HEK293 (cell line): Measurements from ENCODE around the gene P3H4.

Experiments used
- CTCF ChIA-PET: fragments of 350-600 bp; formaldehyde crosslinking; extraction: SDS; loops from one replicate; lab custom pipeline; 2021; ENCODE audit warnings: antibody characterized with exemption; lab: Yijun Ruan, JAX
- POLR2A ChIA-PET: fragments of 300-600 bp; formaldehyde crosslinking; extraction: SDS; loops from one replicate; lab custom pipeline; 2020; ENCODE audit warnings: antibody characterized with exemption, inconsistent platforms; lab: Yijun Ruan, JAX
- H3K27ac ChIP-seq: fragments of 200-500 bp; sonication (Bioruptor generic); 2 replicates; pipeline ENCODE4 v1.5.1; 2014; ENCODE audit warnings: low read depth, low read length, control low read depth, inconsistent platforms; ENCODE audit errors: extremely low read depth
- H3K36me3 ChIP-seq, 2 experiments: fragments of 200-500 bp in 1 of 2; sonication (Bioruptor generic) in 1 of 2; 1 replicate in 1 of 2; 2 replicates in 1 of 2; pipeline ENCODE4 v1.5.1; 2014 to 2017; ENCODE audit warnings: inconsistent platforms in 2 of 2, low read length in 2 of 2; ENCODE audit not compliant: control insufficient read depth in 2 of 2, insufficient read depth in 1 of 2
- H3K4me1 ChIP-seq: fragments of 200-500 bp; sonication (Bioruptor generic); 2 replicates; pipeline ENCODE4 v1.5.1; 2014; ENCODE audit warnings: mild to moderate bottlenecking, low read length, inconsistent platforms; ENCODE audit not compliant: control insufficient read depth, insufficient read depth
- H3K4me3 ChIP-seq: 2 replicates; pipeline ENCODE4 v1.5.1; 2011; ENCODE audit warnings: low read depth, mild to moderate bottlenecking, control low read depth, low read length, moderate library complexity
- H3K9me3 ChIP-seq: fragments of 200-500 bp; sonication (Bioruptor generic); 2 replicates; pipeline ENCODE4 v1.5.1; 2014; ENCODE audit warnings: low read depth, low read length, inconsistent platforms; ENCODE audit not compliant: control insufficient read depth, insufficient read depth
- EGR2 ChIP-seq: fragments of 450-650 bp; formaldehyde crosslinking; IDR thresholded peaks from 2 replicates; pipeline ENCODE4 v1.5.1; 2016; ENCODE audit warnings: low read depth, missing biosample characterization, missing genetic modification characterization
- GLIS2 ChIP-seq: fragments of 450-650 bp; formaldehyde crosslinking; IDR thresholded peaks from 2 replicates; pipeline ENCODE4 v1.5.1; 2016; ENCODE audit warnings: missing biosample characterization, missing genetic modification characterization
- KLF8 ChIP-seq: fragments of 450-650 bp; formaldehyde crosslinking; IDR thresholded peaks from 2 replicates; pipeline ENCODE4 v1.5.1; 2016; ENCODE audit warnings: missing biosample characterization, missing genetic modification characterization
- OSR2 ChIP-seq: fragments of 450-650 bp; formaldehyde crosslinking; IDR thresholded peaks from 2 replicates; pipeline ENCODE4 v1.5.1; 2016; ENCODE audit warnings: missing biosample characterization, missing genetic modification characterization
- PRDM10 ChIP-seq: fragments of 450-650 bp; formaldehyde crosslinking; IDR thresholded peaks from 2 replicates; pipeline ENCODE4 v1.5.1; 2016; ENCODE audit warnings: missing biosample characterization, missing genetic modification characterization
- SCRT2 ChIP-seq: fragments of 450-650 bp; formaldehyde crosslinking; IDR thresholded peaks from 2 replicates; pipeline ENCODE4 v1.5.1; 2016; ENCODE audit warnings: missing biosample characterization, missing genetic modification characterization
- SP2 ChIP-seq: fragments of 450-650 bp; formaldehyde crosslinking; IDR thresholded peaks from 2 replicates; pipeline ENCODE4 v1.5.1; 2016; ENCODE audit warnings: missing biosample characterization, missing genetic modification characterization
- SP3 ChIP-seq: fragments of 450-650 bp; formaldehyde crosslinking; IDR thresholded peaks from 2 replicates; pipeline ENCODE4 v1.5.1; 2016; ENCODE audit warnings: missing biosample characterization, missing genetic modification characterization
- ZBTB17 ChIP-seq: fragments of 450-650 bp; formaldehyde crosslinking; IDR thresholded peaks from 2 replicates; pipeline ENCODE4 v1.5.1; 2016; ENCODE audit warnings: missing biosample characterization, missing genetic modification characterization
- ZBTB20 ChIP-seq: fragments of 450-650 bp; formaldehyde crosslinking; IDR thresholded peaks from 2 replicates; pipeline ENCODE4 v1.5.1; 2016; ENCODE audit warnings: missing biosample characterization, missing genetic modification characterization
- ZBTB7A ChIP-seq: fragments of 450-650 bp; formaldehyde crosslinking; IDR thresholded peaks from 2 replicates; pipeline ENCODE4 v1.5.1; 2016; ENCODE audit warnings: low read depth, missing biosample characterization, missing genetic modification characterization
- ZNF341 ChIP-seq: fragments of 450-650 bp; formaldehyde crosslinking; IDR thresholded peaks from 2 replicates; pipeline ENCODE4; 2016; ENCODE audit warnings: low read depth, missing biosample characterization, missing genetic modification characterization
- ZNF366 ChIP-seq: fragments of 450-650 bp; formaldehyde crosslinking; conservative IDR thresholded peaks from 2 replicates; pipeline ENCODE4 v1.5.1; 2016; ENCODE audit warnings: missing biosample characterization, missing genetic modification characterization
- ZNF426 ChIP-seq: fragments of 450-650 bp; formaldehyde crosslinking; IDR thresholded peaks from 2 replicates; pipeline ENCODE4 v1.5.1; 2017; ENCODE audit warnings: missing biosample characterization, missing genetic modification characterization, mild to moderate bottlenecking, inconsistent platforms, moderate library complexity
- ZNF600 ChIP-seq: fragments of 450-650 bp; formaldehyde crosslinking; IDR thresholded peaks from 2 replicates; pipeline ENCODE4 v1.5.1; 2016; ENCODE audit warnings: missing biosample characterization, missing genetic modification characterization
- ZNF626 ChIP-seq: fragments of 450-650 bp; sonication (Bioruptor Pico); formaldehyde crosslinking; IDR thresholded peaks from 2 replicates; pipeline ENCODE4 v1.5.1; 2018; ENCODE audit warnings: missing biosample characterization, missing genetic modification characterization, inconsistent platforms
- ZNF639 ChIP-seq: fragments of 450-650 bp; formaldehyde crosslinking; IDR thresholded peaks from 2 replicates; pipeline ENCODE4 v1.5.1; 2016; ENCODE audit warnings: missing biosample characterization, missing genetic modification characterization
- ZNF664 ChIP-seq: fragments of 450-650 bp; formaldehyde crosslinking; IDR thresholded peaks from 2 replicates; pipeline ENCODE4 v1.5.1; 2016; ENCODE audit warnings: missing biosample characterization, missing genetic modification characterization
- ZSCAN30 ChIP-seq: fragments of 450-650 bp; IDR thresholded peaks from 2 replicates; pipeline ENCODE4 v1.5.1; 2018; ENCODE audit warnings: missing biosample characterization, mild to moderate bottlenecking, missing genetic modification characterization, moderate library complexity
- ZXDB ChIP-seq: fragments of 450-650 bp; formaldehyde crosslinking; IDR thresholded peaks from 2 replicates; pipeline ENCODE4 v1.5.1; 2016; ENCODE audit warnings: missing biosample characterization, missing genetic modification characterization
- TF ChIP-seq, protein P1 (sequence below): fragments of 450-650 bp; formaldehyde crosslinking; IDR thresholded peaks from 2 replicates; pipeline ENCODE4 v1.5.1; 2016; ENCODE audit warnings: missing biosample characterization, missing genetic modification characterization
- TF ChIP-seq, protein P2 (sequence below): fragments of 450-650 bp; formaldehyde crosslinking; IDR thresholded peaks from 2 replicates; pipeline ENCODE4 v1.5.1; 2016; ENCODE audit warnings: missing biosample characterization, missing genetic modification characterization

Gene P3H4

DNA sequence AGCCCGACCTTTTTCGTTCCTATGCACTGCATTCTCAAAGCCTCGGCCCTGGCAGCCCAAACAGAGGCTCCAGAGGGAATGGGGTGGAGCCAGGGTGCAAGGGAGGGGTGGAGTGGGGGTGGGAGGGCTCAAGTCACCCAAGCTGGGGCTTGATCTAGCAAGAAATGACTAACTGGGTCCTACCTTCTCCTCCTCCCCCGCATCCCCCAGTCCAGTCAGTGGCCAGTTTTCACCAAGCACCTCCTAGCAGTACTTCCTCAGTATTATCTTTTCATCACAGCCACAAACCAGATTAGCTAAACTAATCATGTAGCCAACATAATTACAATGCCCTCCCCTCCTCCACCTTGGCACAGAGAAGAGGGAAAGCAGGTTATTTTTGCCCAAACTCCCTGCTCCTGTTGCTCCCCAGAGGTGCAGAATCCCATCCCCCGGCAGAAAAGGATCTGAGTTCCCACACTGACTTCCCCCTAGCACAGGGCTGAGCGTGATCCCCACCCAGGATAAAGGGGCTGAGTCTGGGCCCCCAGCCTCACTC, 27.5 kb downstream of the P3H4 start (continued):
- TF ChIP-seq GLIS2 (tag by site-specific recombination) (peak; percentile 46), ZSCAN30 (tag by site-specific recombination) (no peak), SP3 (peak; percentile 51), KLF8 (tag by site-specific recombination) (0 out of 2 replicates have a peak, but pooled peaks have one; percentile 17), ZNF426 (tag by site-specific recombination) (no peak), SP2 (peak; percentile 70), OSR2 (tag by site-specific recombination) (peak; percentile 84), SCRT2 (tag by site-specific recombination) (peak; percentile 82), ZBTB17 (tag by site-specific recombination) (peak; percentile 58), ZNF639 (tag by site-specific recombination) (no peak), ZNF664 (tag by site-specific recombination) (no peak), ZNF366 (tag by site-specific recombination) (peak; percentile 46; the same call in 1 of the 2 replicates)
- TF ChIP-seq, protein P1, sequence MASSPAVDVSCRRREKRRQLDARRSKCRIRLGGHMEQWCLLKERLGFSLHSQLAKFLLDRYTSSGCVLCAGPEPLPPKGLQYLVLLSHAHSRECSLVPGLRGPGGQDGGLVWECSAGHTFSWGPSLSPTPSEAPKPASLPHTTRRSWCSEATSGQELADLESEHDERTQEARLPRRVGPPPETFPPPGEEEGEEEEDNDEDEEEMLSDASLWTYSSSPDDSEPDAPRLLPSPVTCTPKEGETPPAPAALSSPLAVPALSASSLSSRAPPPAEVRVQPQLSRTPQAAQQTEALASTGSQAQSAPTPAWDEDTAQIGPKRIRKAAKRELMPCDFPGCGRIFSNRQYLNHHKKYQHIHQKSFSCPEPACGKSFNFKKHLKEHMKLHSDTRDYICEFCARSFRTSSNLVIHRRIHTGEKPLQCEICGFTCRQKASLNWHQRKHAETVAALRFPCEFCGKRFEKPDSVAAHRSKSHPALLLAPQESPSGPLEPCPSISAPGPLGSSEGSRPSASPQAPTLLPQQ (tag by site-specific recombination): no peak
- TF ChIP-seq, protein P2, sequence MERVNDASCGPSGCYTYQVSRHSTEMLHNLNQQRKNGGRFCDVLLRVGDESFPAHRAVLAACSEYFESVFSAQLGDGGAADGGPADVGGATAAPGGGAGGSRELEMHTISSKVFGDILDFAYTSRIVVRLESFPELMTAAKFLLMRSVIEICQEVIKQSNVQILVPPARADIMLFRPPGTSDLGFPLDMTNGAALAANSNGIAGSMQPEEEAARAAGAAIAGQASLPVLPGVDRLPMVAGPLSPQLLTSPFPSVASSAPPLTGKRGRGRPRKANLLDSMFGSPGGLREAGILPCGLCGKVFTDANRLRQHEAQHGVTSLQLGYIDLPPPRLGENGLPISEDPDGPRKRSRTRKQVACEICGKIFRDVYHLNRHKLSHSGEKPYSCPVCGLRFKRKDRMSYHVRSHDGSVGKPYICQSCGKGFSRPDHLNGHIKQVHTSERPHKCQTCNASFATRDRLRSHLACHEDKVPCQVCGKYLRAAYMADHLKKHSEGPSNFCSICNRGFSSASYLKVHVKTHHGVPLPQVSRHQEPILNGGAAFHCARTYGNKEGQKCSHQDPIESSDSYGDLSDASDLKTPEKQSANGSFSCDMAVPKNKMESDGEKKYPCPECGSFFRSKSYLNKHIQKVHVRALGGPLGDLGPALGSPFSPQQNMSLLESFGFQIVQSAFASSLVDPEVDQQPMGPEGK (tag by site-specific recombination): peak; percentile 76

DNA sequence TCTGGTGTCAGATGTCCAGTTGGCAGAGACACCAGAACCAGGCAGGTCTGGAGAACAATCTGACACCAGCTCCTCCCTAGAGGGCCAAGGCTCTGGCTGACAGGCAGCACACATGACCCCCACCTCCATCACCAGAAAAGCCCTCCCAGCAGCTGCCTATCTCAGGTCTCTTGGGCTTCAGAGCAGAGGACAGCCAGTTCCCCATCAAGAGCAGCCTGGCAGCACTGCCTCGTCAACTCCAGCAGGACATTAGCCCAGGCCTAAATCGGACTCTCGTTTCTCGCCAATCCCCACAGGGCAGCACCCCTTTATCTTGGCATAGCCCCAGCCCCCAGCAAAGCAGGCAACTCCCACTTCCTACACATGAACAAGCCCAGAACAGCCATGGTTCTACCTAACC, 29.6 kb downstream of the P3H4 start:
- Histone ChIP-seq H3K9me3 (no peaks in the 10 kb centered on the region), H3K27ac (no peak overlapping the region), H3K4me3 (no peak overlapping the region), H3K36me3 (peaks cover 0 to 8% of the 10 kb centered on the region in 2 experiments; a peak in 2 of 3 replicates), H3K4me1 (peaks cover 20% of the 10 kb centered on the region)
- POLR2A ChIA-PET: interaction anchor here (1.6 kb wide), 1 partner anchor 12 kb away, joined by 5 read pairs; no protein-coding TSS in a partner anchor
- CTCF ChIA-PET: interaction anchor here (0.6 to 0.7 kb wide), 2 partner anchors 34 to 146 kb away, joined by 3 read pairs; no protein-coding TSS in a partner anchor
- TF ChIP-seq ZNF626 (tag by site-specific recombination) (no peak), ZBTB7A (tag by site-specific recombination) (no peak), PRDM10 (tag by site-specific recombination) (no peak), ZXDB (tag by site-specific recombination) (no peak), ZNF341 (tag by site-specific recombination) (peak; percentile 45; the same call in 1 of the 2 replicates), ZNF600 (tag by site-specific recombination) (0 out of 2 replicates have a peak, but pooled peaks have one; percentile 44), EGR2 (no peak), ZBTB20 (tag by site-specific recombination) (no peak)
